Neural progenitor cell (in vitro differentiated cells): ENCODE data around the gene LEFTY1. TPM values are rescaled to one million over a fixed set of nuclear protein-coding genes. Genes with fewer than 3 reads are reported as not detected.

Experiments used
- DNase-seq: peaks from one replicate; pipeline ENCODE4 v3.0.0-alpha.2; 2016; ENCODE audit warnings: low spot score
- H2AFZ ChIP-seq: fragments of 200-600 bp; sonication (generic); replicated peaks from 2 replicates; pipeline ENCODE4 v1.6.1; 2016; ENCODE audit warnings: antibody characterized with exemption
- H3F3A ChIP-seq: fragments of 200-600 bp; sonication (generic); 2 replicates; pipeline ENCODE4 v1.6.1; 2016; ENCODE audit warnings: antibody characterized with exemption, low read depth
- H3K27ac ChIP-seq: fragments of 200-600 bp; sonication (generic); 2 replicates; pipeline ENCODE4 v1.5.1; 2016; ENCODE audit warnings: mild to moderate bottlenecking
- H3K27me3 ChIP-seq: fragments of 200-600 bp; sonication (generic); 2 replicates; pipeline ENCODE4 v1.6.1; 2016; ENCODE audit warnings: mild to moderate bottlenecking, moderate library complexity
- H3K36me3 ChIP-seq: fragments of 200-600 bp; sonication (generic); 2 replicates; pipeline ENCODE4 v1.5.1; 2016
- H3K4me1 ChIP-seq: fragments of 200-600 bp; sonication (generic); 2 replicates; pipeline ENCODE4 v1.6.1; 2016; ENCODE audit warnings: mixed run types
- H3K4me2 ChIP-seq: fragments of 200-600 bp; sonication (generic); 2 replicates; pipeline ENCODE4 v1.6.1; 2016
- H3K4me3 ChIP-seq: fragments of 200-600 bp; sonication (generic); 2 replicates; pipeline ENCODE4 v1.5.1; 2016
- H3K79me2 ChIP-seq: fragments of 200-600 bp; sonication (generic); 2 replicates; pipeline ENCODE4 v1.6.1; 2016; ENCODE audit warnings: low read depth
- H3K9ac ChIP-seq: fragments of 200-600 bp; sonication (generic); 2 replicates; pipeline ENCODE4 v1.6.1; 2016
- H3K9me3 ChIP-seq: fragments of 200-600 bp; sonication (generic); 2 replicates; pipeline ENCODE4 v1.5.1; 2016; ENCODE audit warnings: low read depth
- H4K20me1 ChIP-seq: fragments of 200-600 bp; sonication (generic); 2 replicates; pipeline ENCODE4 v1.6.1; 2016; ENCODE audit warnings: low read depth
- H3K27ac Mint-ChIP-seq: 3 replicates; pipeline ENCODE4 v1.8.0; 2021; ENCODE audit warnings: mixed read lengths
- H3K27me3 Mint-ChIP-seq: 2 replicates; pipeline ENCODE4 v1.8.0; 2022; ENCODE audit warnings: low read depth, mild to moderate bottlenecking, inconsistent platforms, moderate library complexity, mixed read lengths; ENCODE audit not compliant: insufficient read depth
- H3K36me3 Mint-ChIP-seq: 3 replicates; pipeline ENCODE4 v1.8.0; 2021; ENCODE audit warnings: mixed read lengths
- H3K4me1 Mint-ChIP-seq: 3 replicates; pipeline ENCODE4 v1.8.0; 2021; ENCODE audit warnings: mixed read lengths
- H3K4me3 Mint-ChIP-seq: 3 replicates; pipeline ENCODE4 v1.8.0; 2021; ENCODE audit warnings: mild to moderate bottlenecking, moderate library complexity, mixed read lengths
- H3K9me3 Mint-ChIP-seq: 3 replicates; pipeline ENCODE4 v1.8.0; 2020; ENCODE audit warnings: mixed read lengths
- EZH2 ChIP-seq: fragments of 200-600 bp; sonication (generic); IDR thresholded peaks from 2 replicates; pipeline ENCODE4 v1.6.1; 2017; ENCODE audit warnings: antibody characterized with exemption, mild to moderate bottlenecking, moderate library complexity
- EZH2phosphoT487 ChIP-seq: fragments of 200-600 bp; sonication (generic); IDR thresholded peaks from 2 replicates; pipeline ENCODE4 v1.6.1; 2017; ENCODE audit warnings: antibody characterized with exemption
- total RNA-seq: library from RNA; depleted of rRNA; stranded (reverse); fragments of >200 nt; gene quantifications from 2 replicates; pipeline ENCODE4 v1.2.3, GENCODE V29; 2015; ENCODE audit warnings: low replicate concordance
- TF ChIP-seq, protein P1 (sequence below): fragments of 200-600 bp; sonication (generic); IDR thresholded peaks from 2 replicates; pipeline ENCODE4 v1.5.1; 2017; ENCODE audit warnings: antibody characterized with exemption, mild to moderate bottlenecking

LEFTY1 gene
- total RNA-seq, 1 donor from 2014 or later: not detected

DNA sequence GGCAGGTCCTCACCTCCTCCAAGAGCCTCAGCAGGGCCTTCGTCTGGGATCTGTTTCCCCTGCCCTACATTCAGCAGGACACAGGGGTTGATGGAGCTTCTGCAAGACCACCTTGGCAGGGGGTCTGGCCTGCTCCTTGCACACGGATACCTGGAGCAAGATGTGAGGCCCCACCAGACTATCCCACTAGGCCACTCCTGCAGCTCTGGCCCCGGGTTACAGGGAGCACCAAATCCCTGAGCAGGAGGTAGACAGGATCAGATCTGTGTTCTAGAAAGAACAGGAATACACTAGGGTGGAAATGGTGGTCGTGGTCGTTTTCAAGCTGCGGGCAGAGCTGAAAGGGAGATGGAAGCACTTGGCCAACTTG, 45.5 kb downstream of the LEFTY1 start:
- no peaks in the 10 kb centered on the region for H3K9me3 ChIP-seq

GRCh38 chr1:225842788-225843425, 46.0 kb downstream of the LEFTY1 start:
- Mint-ChIP-seq H3K4me1 (peaks cover 5% of the 10 kb centered on the region), H3K36me3 (peaks cover 11% of the 10 kb centered on the region), H3K9me3 (no peaks in the 10 kb centered on the region), H3K27me3 (no peaks in the 10 kb centered on the region), H3K4me3 (peak overlapping the region; percentile 24), H3K27ac (peak overlapping the region; percentile 40)
- Histone ChIP-seq H3K27ac (no peak overlapping the region), H3K9me3 (no peaks in the 10 kb centered on the region), H2AFZ (no peak overlapping the region), H3K4me2 (no peak overlapping the region), H3K4me3 (no peak overlapping the region), H3K27me3 (no peaks in the 10 kb centered on the region), H3F3A (no peaks in the 10 kb centered on the region), H4K20me1 (no peaks in the 10 kb centered on the region), H3K9ac (no peak overlapping the region), H3K36me3 (no peaks in the 10 kb centered on the region), H3K79me2 (no peaks in the 10 kb centered on the region), H3K4me1 (no peaks in the 10 kb centered on the region)
- DNase-seq: no peak
- no peak for TF ChIP-seq EZH2phosphoT487
- TF ChIP-seq, protein P1, sequence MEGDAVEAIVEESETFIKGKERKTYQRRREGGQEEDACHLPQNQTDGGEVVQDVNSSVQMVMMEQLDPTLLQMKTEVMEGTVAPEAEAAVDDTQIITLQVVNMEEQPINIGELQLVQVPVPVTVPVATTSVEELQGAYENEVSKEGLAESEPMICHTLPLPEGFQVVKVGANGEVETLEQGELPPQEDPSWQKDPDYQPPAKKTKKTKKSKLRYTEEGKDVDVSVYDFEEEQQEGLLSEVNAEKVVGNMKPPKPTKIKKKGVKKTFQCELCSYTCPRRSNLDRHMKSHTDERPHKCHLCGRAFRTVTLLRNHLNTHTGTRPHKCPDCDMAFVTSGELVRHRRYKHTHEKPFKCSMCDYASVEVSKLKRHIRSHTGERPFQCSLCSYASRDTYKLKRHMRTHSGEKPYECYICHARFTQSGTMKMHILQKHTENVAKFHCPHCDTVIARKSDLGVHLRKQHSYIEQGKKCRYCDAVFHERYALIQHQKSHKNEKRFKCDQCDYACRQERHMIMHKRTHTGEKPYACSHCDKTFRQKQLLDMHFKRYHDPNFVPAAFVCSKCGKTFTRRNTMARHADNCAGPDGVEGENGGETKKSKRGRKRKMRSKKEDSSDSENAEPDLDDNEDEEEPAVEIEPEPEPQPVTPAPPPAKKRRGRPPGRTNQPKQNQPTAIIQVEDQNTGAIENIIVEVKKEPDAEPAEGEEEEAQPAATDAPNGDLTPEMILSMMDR: no peak
- TF ChIP-seq EZH2: no peak

More for the DNA sequence above, 45.5 kb downstream of the LEFTY1 start:
- no peaks in the 10 kb centered on the region for H3F3A ChIP-seq
- H3K27me3 ChIP-seq: no peaks in the 10 kb centered on the region
- no peak overlapping the region for H3K27ac ChIP-seq
- no peaks in the 10 kb centered on the region for H3K4me1 ChIP-seq
- Mint-ChIP-seq H3K4me1 (peaks cover 10% of the 10 kb centered on the region), H3K4me3 (no peak overlapping the region), H3K36me3 (peaks cover 13% of the 10 kb centered on the region), H3K27me3 (no peaks in the 10 kb centered on the region), H3K27ac (no peak overlapping the region), H3K9me3 (no peaks in the 10 kb centered on the region)
- H4K20me1 ChIP-seq: no peaks in the 10 kb centered on the region
- no peak for DNase-seq
- H3K36me3 ChIP-seq: no peaks in the 10 kb centered on the region
- TF ChIP-seq EZH2: no peak
- TF ChIP-seq EZH2phosphoT487: no peak
- H3K9ac ChIP-seq: no peak overlapping the region
- no peak overlapping the region for H3K4me2 ChIP-seq
- no peak overlapping the region for H3K4me3 ChIP-seq
- H2AFZ ChIP-seq: no peak overlapping the region
- no peaks in the 10 kb centered on the region for H3K79me2 ChIP-seq

GRCh38 chr1:225842074-225842473, 46.9 kb downstream of the LEFTY1 start:
- Histone ChIP-seq H3K27me3 (no peaks in the 10 kb centered on the region), H3K36me3 (no peaks in the 10 kb centered on the region), H3K4me2 (no peak overlapping the region), H3K79me2 (no peaks in the 10 kb centered on the region), H3K9me3 (no peaks in the 10 kb centered on the region), H3K27ac (no peak overlapping the region), H4K20me1 (no peaks in the 10 kb centered on the region), H2AFZ (no peak overlapping the region), H3K4me1 (no peaks in the 10 kb centered on the region), H3K9ac (no peak overlapping the region), H3F3A (no peaks in the 10 kb centered on the region), H3K4me3 (no peak overlapping the region)
- no peak for TF ChIP-seq EZH2
- TF ChIP-seq, protein P1: no peak
- peaks cover 11% of the 10 kb centered on the region for H3K36me3 Mint-ChIP-seq
- no peak overlapping the region for H3K4me3 Mint-ChIP-seq
- DNase-seq: no peak
- H3K9me3 Mint-ChIP-seq: no peaks in the 10 kb centered on the region
- H3K27me3 Mint-ChIP-seq: no peaks in the 10 kb centered on the region
- H3K27ac Mint-ChIP-seq: no peak overlapping the region
- peaks cover 4% of the 10 kb centered on the region for H3K4me1 Mint-ChIP-seq

DNA sequence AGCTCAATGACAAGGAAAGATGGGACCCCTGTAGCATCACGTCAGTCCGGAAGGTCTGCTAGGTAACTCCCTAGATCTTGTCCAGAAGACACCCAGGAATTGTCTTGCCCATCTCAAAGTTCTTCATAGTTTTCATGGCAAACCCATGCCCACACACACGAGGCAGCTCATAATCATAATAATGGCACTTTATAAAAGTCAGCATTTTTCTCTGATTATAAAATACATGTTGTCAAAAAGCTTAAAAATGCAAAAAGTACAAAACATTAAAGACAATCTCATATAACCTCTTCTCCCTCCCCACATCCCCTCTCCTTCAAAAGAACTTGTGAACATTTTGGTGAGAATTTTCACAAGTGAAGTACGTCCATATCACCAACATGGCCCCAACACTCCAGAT, 48.2 kb downstream of the LEFTY1 start:
- H3K27me3 ChIP-seq: no peaks in the 10 kb centered on the region
- H3K9me3 ChIP-seq: no peaks in the 10 kb centered on the region
- H3K4me2 ChIP-seq: no peak overlapping the region
- H3K9ac ChIP-seq: no peak overlapping the region
- H3K4me1 ChIP-seq: no peaks in the 10 kb centered on the region
- DNase-seq: no peak
- H3K27ac ChIP-seq: no peak overlapping the region
- H3K36me3 ChIP-seq: no peaks in the 10 kb centered on the region
- no peak overlapping the region for H3K4me3 Mint-ChIP-seq
- H2AFZ ChIP-seq: no peak overlapping the region
- TF ChIP-seq EZH2: no peak
- no peak for TF ChIP-seq EZH2phosphoT487
- TF ChIP-seq, protein P1: no peak
- H3F3A ChIP-seq: no peaks in the 10 kb centered on the region
- H3K27me3 Mint-ChIP-seq: no peaks in the 10 kb centered on the region
- peaks cover 4% of the 10 kb centered on the region for H3K4me1 Mint-ChIP-seq
- H3K36me3 Mint-ChIP-seq: peaks cover 11% of the 10 kb centered on the region
- H3K4me3 ChIP-seq: no peak overlapping the region
- no peaks in the 10 kb centered on the region for H3K79me2 ChIP-seq
- no peak overlapping the region for H3K27ac Mint-ChIP-seq
- H4K20me1 ChIP-seq: no peaks in the 10 kb centered on the region
- H3K9me3 Mint-ChIP-seq: no peaks in the 10 kb centered on the region
